VCaP (cell line): ENCODE data around the gene KSR1.

ENCODE experiments used
- H3K27ac ChIP-seq: fragments of 450-650 bp; 2 replicates; pipeline ENCODE4 v1.5.1; 2017
- TF ChIP-seq, protein P1 (sequence below): fragments of 450-650 bp; conservative IDR thresholded peaks from 2 replicates; pipeline ENCODE4 v1.5.1; 2017; ENCODE audit warnings: mild to moderate bottlenecking, moderate library complexity

KSR1 gene

DNA sequence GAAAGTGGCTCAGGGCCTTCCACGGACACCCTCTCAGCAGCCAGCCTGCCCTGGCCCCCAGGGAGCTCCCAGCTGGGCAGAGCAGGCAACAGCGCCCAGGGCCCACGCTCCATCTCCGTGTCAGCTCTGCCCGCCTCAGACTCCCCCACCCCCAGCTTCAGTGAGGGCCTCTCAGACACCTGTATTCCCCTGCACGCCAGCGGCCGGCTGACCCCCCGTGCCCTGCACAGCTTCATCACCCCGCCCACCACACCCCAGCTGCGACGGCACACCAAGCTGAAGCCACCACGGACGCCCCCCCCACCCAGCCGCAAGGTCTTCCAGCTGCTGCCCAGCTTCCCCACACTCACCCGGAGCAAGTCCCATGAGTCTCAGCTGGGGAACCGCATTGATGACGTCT, 126.4 kb downstream of the KSR1 start:
- TF ChIP-seq, protein P1, sequence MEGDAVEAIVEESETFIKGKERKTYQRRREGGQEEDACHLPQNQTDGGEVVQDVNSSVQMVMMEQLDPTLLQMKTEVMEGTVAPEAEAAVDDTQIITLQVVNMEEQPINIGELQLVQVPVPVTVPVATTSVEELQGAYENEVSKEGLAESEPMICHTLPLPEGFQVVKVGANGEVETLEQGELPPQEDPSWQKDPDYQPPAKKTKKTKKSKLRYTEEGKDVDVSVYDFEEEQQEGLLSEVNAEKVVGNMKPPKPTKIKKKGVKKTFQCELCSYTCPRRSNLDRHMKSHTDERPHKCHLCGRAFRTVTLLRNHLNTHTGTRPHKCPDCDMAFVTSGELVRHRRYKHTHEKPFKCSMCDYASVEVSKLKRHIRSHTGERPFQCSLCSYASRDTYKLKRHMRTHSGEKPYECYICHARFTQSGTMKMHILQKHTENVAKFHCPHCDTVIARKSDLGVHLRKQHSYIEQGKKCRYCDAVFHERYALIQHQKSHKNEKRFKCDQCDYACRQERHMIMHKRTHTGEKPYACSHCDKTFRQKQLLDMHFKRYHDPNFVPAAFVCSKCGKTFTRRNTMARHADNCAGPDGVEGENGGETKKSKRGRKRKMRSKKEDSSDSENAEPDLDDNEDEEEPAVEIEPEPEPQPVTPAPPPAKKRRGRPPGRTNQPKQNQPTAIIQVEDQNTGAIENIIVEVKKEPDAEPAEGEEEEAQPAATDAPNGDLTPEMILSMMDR = no peak
- no peak overlapping the region for H3K27ac ChIP-seq

DNA sequence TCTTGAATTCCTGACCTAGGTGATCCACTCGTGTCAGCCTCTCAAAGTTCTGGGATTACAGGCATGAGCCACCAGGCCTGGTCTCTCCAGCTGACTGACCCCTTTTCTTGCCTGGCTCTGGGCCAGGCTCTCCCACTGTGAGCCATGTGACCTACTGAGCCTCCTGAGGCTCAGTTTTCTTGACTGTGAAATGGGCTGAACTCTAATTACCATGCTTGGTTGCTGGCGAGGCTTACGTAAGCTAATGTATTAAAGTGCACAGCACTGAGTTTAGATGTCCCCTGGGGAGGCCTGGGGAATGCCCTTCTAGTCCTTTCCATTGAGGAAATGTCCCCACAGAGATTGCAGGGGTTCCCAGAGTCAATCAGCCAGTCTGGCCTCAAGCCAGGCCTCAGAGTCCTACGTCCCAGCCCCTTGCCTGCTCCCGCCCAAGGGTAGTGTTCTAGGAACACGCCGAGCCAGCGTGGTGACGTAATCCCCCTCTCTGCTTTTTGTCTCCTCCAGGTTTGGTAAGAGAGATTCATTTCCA, 129.0 kb downstream of the KSR1 start:
- TF ChIP-seq, protein P1 = no peak
- no peak overlapping the region for H3K27ac ChIP-seq

DNA sequence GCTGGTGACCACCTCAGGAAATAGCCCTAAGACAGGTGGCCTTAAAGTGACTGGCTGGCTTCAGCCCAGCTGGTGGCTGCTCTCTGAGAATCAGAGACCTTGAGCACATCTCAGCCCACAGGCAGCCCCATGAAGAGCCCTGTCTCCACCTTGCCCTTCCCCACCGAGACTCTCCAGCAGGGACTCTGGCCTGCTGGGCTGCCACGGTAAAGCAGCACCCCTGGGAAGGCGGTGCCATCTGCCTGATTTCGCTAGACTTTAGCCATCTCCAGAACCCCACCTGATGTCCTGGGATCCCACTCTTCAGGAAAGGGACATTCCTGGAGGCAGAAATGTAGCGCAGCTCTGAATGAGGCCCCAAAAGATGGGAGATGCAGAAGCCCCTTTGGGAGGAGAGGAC, 129.5 kb downstream of the KSR1 start:
- TF ChIP-seq, protein P1 = no peak
- no peak overlapping the region for H3K27ac ChIP-seq

DNA sequence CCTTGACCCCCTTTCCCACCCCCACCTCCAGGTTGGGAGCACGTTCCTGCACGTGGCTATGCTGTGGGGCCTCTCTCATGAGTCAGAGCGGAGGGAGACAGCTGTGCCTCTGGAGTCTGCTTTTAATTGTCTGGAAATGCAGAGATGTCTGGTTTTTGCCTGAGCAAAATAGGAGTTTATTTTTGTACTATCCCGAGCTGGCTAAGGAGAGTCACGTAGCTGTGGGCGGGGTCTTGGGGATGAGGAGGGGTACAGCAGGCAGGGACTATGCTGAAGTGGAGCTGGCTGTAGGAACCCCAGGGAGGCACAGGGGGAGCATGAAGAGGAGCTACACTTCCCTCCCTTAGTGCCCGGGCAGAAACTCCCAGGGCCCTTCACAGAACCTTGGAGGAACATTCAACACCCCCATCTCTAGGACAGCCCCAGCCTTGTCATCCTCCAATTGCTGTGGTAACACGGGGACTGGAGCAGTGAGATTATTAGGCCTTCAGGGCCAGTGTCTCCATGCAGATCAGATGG, 130.0 kb downstream of the KSR1 start:
- H3K27ac ChIP-seq = no peak overlapping the region
- TF ChIP-seq, protein P1 = no peak

DNA sequence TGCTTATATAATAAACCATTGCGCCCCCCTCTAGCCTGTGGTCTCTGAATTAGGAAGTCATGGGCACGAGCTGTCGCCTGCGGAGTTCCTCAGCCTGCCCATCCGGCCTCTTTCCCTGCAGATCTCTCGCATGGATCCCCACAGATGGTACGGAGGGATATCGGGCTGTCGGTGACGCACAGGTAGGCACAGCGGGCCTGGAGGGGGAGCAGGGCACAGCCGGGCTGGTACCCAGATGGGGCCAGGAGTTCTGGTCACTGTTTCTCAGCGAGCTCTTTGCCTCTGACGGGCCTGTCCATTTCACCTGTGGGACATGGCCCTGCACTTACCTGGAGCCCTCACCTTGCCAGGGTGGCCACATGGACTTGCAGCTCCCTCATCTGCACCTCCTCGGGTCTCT, 132.1 kb downstream of the KSR1 start:
- TF ChIP-seq, protein P1 = no peak

DNA sequence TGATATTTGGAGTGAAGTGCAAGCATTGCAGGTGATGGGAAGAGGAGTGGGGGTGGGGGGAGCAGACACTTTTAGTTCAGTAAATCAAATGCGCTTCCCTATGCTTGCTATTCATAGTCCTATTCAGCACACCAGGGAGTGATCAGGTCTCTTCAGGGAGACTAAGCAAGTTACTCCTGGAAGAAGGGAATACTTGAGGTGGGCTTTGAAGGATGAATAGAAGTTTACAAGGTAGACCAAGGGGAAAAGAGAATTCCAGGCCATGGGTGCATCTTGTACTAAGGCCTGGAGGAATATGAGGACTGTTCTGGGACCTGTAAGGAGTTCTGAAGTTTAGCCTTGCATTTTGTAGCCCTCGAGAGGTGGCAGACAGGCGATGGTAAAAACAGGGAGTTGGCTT, 134.6 kb downstream of the KSR1 start:
- no peak overlapping the region for H3K27ac ChIP-seq
- TF ChIP-seq, protein P1 = no peak

More for the DNA sequence above, 132.1 kb downstream of the KSR1 start:
- no peak overlapping the region for H3K27ac ChIP-seq

DNA sequence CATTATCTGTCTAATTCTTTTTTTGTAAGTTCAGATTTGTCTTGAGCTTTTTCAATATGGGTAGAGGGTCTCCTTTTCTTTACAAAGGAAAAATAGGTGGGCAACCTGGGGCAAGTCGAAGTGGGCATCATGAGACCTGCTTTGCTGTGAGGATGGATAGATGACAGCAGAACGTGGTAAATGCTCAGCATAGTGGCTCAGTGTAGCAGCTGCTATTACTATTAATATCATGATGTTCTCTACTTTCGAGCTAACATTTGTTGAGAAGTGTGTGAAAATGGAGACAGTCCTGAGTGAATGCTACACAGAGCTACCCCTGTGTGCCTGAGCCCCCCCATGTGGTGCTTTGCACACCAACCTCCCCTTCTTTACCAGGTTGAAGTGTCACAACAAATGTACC, 135.7 kb downstream of the KSR1 start:
- no peak overlapping the region for H3K27ac ChIP-seq
- TF ChIP-seq, protein P1 = no peak
